Coronary artery (tissue), 2 donors: ENCODE data around the gene PFDN5.

Source experiments
- DNase-seq: peaks from one replicate; pipeline ENCODE4 v3.0.0-alpha.2; 2017; ENCODE audit warnings: low spot score
- H3K27ac ChIP-seq, 2 donors: fragments of 200-600 bp; sonication (generic); one replicate each; pipeline ENCODE4 v1.5.1; 2016 to 2019
- H3K4me3 ChIP-seq: fragments of 200-600 bp; sonication (generic); 2 replicates; pipeline ENCODE4 v1.5.1; 2016; ENCODE audit warnings: mild to moderate bottlenecking, moderate library complexity
- CTCF ChIP-seq: fragments of 200-600 bp; sonication (generic); IDR thresholded peaks from one replicate; pipeline ENCODE4 v1.5.1; 2019; ENCODE audit warnings: antibody characterized with exemption

Gene PFDN5

GRCh38 chr12:53258541-53259539, 36.5 kb upstream of the PFDN5 start:
- no peak overlapping the region for H3K27ac ChIP-seq
- DNase-seq: no peak
- TF ChIP-seq CTCF: no peak
- no peak overlapping the region for H3K4me3 ChIP-seq

GRCh38 chr12:53259891-53260290, 35.5 kb upstream of the PFDN5 start:
- no peak for TF ChIP-seq CTCF
- Histone ChIP-seq H3K4me3 (no peak overlapping the region), H3K27ac (no peak overlapping the region)
- no peak for DNase-seq

- Histone ChIP-seq H3K27ac (no peak overlapping the region), H3K4me3 (no peak overlapping the region)
- TF ChIP-seq CTCF: no peak
- DNase-seq: no peak
These were observed 29.6 kb upstream of the PFDN5 start for GRCh38 chr12:53265783-53266182.

GRCh38 chr12:53267306-53267998, 27.9 kb upstream of the PFDN5 start:
- Histone ChIP-seq H3K4me3 (peak overlapping the region; percentile 74), H3K27ac (no peak overlapping the region)
- DNase-seq: no peak
- no peak for TF ChIP-seq CTCF

- H3K27ac ChIP-seq: peak within 1 kb of the TSS in 1 of 2 donors; percentile 43
- no peak for DNase-seq
- H3K4me3 ChIP-seq: peak within 1 kb of the TSS; percentile 74
- no peak for TF ChIP-seq CTCF
These were observed 27.2 kb upstream of the PFDN5 start, which contains the start of gene ESPL1 for GRCh38 chr12:53267999-53268629. ESPL1 (plus strand) TSS chr12:53268299; CDS start chr12:53268767, 468 bp downstream.

- Histone ChIP-seq H3K27ac (no peak overlapping the region), H3K4me3 (peak overlapping the region; percentile 74)
- TF ChIP-seq CTCF: no peak
- no peak for DNase-seq
These were observed 26.4 kb upstream of the PFDN5 start for GRCh38 chr12:53268630-53269562.
